Stimulated activated CD8-positive, alpha-beta memory T cell treated with anti-CD3 and anti-CD28 coated beads, Interleukin-4, amount 100 ng/mL, for 24 hours (primary cell): Measurements from ENCODE around the gene ADGRA1.
A peak's percentile ranks its signal among the peaks of the same experiment; 100 is the strongest.
"Not testable (repeated sequence)": the region's sequence is repeated elsewhere in the genome, so short reads cannot be mapped to it uniquely, and the experiment has no call there.

Experiments
- DNase-seq: peaks from one replicate; pipeline ENCODE4 v3.0.0-alpha.2; 2020; ENCODE audit warnings: low read depth

The ADGRA1 gene

GRCh38 chr10:133096616-133097269, 9.0 kb downstream of the ADGRA1 start:
- no peak for DNase-seq

GRCh38 chr10:133097418-133097817, 9.7 kb downstream of the ADGRA1 start:
- no peak for DNase-seq

- no peak for DNase-seq
Observed at GRCh38 chr10:133097961-133098360, 10.2 kb downstream of the ADGRA1 start.

DNA sequence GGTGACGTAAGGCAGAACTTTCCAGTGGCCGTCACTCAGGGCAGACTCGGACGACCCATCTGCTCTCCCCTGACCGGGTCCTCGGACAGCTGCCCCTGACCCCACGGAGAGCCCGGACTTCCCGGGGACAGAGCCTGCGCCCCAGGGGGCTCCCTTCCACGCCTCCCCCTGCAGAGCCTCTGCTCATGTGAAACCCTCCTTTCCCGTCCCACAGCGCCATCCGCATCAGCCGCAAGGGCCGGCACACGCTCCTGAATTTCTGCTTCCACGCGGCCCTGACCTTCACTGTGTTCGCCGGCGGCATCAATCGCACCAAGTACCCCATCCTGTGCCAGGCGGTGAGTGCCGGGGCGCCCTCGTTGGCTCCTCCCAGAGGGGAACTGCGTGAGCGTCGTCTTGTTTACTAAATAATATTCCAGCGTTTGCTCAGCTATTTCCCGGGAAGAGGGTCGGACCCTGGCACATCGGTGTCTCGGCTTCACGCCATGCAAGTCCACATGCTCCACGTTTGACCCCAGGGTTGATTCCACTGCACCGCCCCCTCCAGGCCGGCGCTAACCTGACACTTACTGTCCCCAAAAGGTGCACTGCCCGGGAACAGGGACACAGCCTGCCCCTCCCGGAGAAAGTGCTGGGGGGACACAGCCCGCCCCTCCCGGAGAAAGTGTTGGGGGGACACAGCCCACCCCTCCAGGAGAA, 10.9 kb downstream of the ADGRA1 start:
- no peak for DNase-seq

- DNase-seq = no peak
Observed at GRCh38 chr10:133099571-133099970, 11.8 kb downstream of the ADGRA1 start.

DNA sequence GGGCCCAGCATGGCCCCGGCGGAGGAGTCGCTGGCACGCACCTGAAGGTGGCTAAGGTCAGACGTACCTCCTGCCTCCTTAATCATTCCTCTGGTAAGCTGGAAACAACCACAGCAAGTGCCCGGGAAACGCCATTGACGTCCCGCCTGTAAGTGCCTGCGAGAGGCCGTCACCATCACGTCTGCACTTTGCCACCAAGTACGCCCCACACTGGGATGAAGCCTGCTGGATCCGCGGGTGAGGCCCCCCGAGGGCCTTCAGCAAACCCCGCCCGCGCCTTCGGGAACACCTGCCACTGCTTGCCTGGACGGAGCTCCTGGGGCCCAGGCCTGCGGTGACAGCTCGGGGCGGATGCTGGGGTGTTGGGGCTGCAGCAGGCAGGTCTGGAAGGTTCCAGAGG, 12.5 kb downstream of the ADGRA1 start:
- no peak for DNase-seq

DNA sequence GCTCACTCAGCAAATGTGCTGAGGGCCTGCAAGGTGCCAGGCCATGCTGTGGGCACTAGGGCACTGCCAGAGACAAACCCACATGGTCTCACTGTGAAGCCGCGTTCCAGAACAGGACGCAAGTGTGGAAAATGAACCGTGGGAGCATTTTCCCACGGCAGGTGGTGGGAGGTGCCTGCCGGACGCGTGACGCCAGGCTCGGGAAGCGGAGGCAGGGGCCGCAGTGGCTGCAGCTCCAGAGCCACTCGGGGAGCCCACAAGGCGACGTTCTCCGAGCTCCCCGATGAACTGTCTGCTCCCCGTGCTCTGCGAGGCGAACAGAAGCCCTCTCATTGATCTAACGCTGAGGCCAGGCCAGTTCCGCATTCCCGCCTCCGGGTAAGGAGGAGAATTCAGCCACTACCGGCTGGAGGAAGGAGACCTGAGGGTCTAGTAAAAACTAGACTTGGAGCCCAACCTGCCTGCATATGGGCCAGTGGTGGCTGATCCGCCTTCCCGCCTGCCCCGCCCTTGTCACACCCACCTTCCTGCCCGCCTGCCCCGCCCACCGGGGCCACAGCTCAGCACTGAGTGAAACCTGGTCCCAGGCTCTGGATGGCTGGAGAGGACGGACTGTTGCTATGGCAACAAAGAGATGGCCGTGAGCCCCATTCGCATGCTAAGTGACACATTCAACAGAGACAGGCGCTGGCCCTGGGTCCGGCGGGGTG, 13.1 kb downstream of the ADGRA1 start:
- DNase-seq = peak; percentile 13

DNA sequence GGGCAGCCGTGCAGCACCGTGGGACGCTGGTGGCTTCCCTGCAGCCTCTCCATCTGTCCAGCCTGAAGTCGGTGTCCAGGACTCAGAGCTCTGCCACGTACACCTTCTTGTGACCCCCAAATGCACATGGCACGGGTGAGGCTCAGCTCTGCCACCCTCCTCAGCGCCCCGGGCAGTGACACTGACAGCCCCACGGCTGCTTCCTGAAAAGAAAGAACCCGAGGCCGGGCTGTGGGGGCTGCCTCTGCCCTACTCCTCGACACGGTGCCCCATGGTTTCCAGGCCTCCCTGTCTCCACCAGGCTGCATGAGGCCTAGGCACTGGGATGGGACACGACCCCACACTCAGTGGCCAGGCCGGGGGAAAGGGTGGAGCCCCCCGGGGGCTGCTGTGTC, 13.7 kb downstream of the ADGRA1 start:
- no peak for DNase-seq

GRCh38 chr10:133102415-133103095, 14.8 kb downstream of the ADGRA1 start:
- no peak for DNase-seq

DNA sequence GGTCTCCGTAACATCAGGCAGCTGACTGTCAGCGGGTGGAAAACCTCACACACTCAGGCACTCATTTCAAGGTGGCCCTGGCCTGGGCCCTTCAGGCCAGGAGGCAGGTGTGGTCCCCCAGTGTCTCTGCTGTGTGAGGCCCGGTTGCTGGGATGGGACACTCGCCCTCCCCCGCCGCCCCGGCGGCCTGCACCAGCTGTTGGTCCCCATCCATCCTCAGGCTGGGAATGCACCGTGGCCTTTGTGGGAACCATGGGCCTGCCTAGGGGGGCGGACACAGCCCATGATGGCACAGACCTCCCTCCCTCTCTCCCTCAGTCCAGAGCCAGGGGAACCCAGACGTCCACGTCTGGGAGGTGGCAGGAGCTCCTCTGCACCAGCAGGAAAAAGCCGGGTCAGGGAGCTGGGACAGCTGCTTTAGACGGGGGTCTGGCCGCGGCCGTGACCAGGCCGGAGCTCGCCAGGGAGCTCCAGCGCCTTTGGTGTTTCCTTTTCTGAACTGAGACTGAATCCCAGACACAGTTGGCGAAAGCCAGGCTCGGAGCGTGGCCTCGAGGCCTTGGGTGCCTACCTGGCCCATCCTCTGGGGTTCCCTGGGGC, 15.7 kb downstream of the ADGRA1 start:
- no peak for DNase-seq

GRCh38 chr10:133104068-133104962, 16.6 kb downstream of the ADGRA1 start:
- DNase-seq = no peak

DNA sequence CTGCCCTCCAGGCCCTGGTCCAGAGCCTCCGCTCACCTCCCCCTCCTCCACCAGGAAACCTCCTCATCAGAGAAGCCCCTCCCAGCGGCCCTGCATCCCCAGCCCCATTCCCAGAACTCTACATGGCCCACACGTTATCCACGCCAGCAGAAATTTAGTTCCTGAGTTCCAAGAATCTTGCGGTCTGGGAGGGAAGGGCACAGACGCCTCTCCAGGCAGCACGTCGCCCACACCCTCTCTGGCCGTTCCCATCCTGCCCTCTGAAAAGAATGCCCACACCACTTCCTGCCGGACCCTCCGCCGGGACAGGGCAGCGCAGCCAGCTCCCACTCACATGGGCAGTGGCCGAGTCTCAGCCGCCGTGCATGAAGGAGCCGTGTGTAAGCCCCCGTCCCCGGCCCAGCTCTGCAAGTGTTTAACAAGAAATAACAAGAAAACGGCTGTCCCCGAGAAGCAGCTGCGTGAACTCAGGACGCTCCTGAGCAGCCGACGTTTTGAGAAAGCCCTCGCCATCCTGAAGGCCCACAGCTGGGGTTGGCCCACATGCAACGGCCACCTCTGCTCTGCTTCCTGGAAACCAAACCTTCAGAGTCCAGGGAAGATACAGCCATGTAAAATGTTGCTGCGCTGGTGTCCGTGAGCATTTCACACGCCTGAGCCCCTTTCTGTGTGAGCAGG, 17.4 kb downstream of the ADGRA1 start:
- DNase-seq = no peak

GRCh38 chr10:133105686-133106390, 18.1 kb downstream of the ADGRA1 start:
- DNase-seq = no peak

DNA sequence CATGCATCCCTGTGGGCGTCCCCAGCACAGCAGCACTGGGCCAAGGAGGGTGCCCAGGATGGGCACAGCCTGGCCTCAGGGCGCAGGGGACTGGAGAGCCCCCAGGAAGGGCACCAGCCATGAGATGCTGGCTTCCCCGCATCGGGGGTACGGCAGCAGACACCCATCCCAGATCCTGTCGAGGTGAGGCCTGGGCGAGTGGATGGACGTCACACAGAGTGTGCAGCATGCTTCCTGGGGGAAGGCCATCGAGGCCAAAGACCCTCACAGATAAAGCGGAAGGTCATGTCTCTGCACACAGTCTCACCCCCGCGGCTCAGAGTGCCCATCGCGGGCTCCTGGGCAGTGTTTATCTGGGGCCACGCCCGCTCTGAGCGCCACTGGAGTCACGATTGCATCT, 18.8 kb downstream of the ADGRA1 start:
- no peak for DNase-seq

- no peak for DNase-seq
Observed at GRCh38 chr10:133107442-133107841, 19.7 kb downstream of the ADGRA1 start.

- no peak for DNase-seq
Observed at GRCh38 chr10:133109711-133110110, 22.0 kb downstream of the ADGRA1 start.

DNA sequence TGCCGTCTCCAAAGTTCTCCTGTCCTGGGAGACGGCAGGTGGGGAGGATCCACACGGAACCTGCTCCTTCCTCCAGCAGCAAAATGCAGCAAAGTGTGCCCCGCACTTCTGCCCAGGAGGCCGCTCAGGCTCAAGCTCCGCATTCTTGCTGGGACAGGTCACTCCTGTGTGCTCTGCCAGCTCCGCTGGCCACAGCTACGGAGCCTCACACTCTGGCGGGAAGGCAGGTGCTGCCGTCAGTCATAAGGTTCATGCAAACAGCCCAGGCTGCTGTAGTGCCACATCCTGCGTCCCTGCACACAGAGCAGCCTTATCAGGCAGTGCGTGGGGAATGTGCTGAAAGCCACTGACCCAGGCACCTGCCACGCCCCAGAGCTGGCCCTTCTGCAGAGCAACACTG, 22.4 kb downstream of the ADGRA1 start:
- no peak for DNase-seq

DNA sequence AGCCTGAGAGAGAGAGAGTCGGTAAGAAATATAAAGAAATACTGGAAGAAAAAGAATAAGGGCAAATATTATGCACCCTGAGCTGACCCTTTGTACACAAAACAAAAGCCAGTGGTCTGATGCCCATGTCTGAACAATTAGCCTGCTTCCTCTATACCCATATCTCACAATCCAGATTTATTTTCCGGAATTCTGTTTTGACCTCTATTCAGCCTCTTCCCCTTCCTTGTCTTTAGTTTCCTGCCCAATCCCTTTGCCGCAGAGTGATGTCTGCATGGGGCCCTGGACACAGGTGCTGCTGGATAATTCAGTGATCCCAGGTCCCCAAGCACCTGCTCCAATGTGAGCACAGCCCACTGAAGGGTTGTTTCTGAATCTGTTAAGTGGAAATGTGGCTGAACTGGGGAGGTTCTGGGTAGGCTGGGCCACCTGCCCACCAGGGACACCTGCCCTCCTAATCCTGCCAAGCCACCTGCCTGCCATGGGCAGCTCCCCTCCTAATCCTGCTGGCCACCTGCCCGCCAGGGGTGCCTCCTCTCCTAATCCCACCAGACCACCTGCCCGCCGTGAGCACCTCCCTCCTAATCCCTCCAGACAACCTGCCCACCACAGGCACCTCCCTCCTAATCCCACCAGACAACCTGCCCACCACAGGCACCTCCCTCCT, 23.0 kb downstream of the ADGRA1 start:
- DNase-seq = no peak

DNA sequence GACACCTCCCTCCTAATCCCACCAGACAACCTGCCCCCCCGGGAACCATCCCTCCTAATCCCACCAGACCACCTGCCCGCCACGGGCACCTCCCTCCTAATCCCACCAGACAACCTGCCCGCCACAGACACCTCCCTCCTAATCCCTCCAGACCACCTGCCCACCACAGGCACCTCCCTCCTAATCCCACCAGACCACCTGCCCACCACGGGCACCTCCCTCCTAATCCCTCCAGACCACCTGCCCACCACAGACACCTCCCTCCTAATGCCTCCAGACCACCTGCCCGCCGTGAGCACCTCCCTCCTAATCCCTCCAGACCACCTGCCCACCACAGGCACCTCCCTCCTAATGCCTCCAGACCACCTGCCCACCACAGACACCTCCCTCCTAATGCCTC, 23.9 kb downstream of the ADGRA1 start:
- not testable (repeated sequence) for DNase-seq
